Measurements from ENCODE around the gene GDPD4.

The GDPD4 gene

GRCh38 chr11:77301510-77301909, at the start of gene GDPD4:
TSS of gene GDPD4 (minus strand) at chr11:77301686. CDS start at chr11:77285137, 16,549 bp downstream.
- TF ChIP-seq, protein P1, sequence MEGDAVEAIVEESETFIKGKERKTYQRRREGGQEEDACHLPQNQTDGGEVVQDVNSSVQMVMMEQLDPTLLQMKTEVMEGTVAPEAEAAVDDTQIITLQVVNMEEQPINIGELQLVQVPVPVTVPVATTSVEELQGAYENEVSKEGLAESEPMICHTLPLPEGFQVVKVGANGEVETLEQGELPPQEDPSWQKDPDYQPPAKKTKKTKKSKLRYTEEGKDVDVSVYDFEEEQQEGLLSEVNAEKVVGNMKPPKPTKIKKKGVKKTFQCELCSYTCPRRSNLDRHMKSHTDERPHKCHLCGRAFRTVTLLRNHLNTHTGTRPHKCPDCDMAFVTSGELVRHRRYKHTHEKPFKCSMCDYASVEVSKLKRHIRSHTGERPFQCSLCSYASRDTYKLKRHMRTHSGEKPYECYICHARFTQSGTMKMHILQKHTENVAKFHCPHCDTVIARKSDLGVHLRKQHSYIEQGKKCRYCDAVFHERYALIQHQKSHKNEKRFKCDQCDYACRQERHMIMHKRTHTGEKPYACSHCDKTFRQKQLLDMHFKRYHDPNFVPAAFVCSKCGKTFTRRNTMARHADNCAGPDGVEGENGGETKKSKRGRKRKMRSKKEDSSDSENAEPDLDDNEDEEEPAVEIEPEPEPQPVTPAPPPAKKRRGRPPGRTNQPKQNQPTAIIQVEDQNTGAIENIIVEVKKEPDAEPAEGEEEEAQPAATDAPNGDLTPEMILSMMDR (conservative IDR thresholded peaks at IDR 0.05; ENCODE audit: low read depth, low read length), result no peak
- no peak within 1 kb of the TSS for H3K4me3 ChIP-seq (ENCODE audit: low read length)
- DNase-seq (ENCODE audit: low read depth), result no peak

- no peak for DNase-seq (ENCODE audit: low read depth)
- TF ChIP-seq, protein P1 (conservative IDR thresholded peaks at IDR 0.05; ENCODE audit: low read depth, low read length), result no peak
- no peak overlapping the region for H3K4me3 ChIP-seq (ENCODE audit: low read length)
These were observed 46.5 kb upstream of the GDPD4 start for GRCh38 chr11:77347948-77348347.

DNA sequence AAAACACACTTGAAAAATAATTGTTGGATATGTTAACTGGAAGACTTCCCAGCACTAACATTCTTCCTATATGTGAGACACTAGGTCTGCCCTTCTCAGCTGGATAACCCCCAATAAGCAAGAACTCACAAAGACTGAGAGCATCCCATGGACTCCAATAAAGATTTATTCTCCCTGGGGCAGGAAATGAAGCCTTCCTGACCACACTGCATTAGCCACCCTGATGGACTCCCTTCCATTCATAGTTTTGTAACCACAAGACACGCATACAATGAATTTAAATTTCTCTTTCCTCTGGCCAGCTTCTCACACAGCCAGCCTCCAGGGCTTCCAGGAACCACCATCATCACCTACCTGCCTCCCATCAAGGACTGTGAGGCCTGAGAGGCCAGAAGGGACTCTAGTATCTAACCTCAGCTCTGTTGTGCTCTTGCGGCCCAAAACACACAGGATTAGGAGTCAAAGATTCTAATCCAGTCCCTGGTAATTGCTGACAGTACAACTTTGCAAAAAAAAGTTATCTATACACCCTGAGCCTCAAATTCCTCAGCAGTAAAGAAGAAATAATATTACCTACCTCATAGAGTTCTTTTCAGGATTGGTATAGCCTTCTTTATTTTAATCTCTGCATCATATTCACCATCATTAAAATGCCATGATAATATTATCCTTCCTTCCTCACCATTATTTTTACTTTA, 45.6 kb upstream of the GDPD4 start:
- TF ChIP-seq, protein P1 (conservative IDR thresholded peaks at IDR 0.05; ENCODE audit: low read depth, low read length), result no peak
- H3K4me3 ChIP-seq (ENCODE audit: low read length), result no peak overlapping the region
- no peak for DNase-seq (ENCODE audit: low read depth)

DNA sequence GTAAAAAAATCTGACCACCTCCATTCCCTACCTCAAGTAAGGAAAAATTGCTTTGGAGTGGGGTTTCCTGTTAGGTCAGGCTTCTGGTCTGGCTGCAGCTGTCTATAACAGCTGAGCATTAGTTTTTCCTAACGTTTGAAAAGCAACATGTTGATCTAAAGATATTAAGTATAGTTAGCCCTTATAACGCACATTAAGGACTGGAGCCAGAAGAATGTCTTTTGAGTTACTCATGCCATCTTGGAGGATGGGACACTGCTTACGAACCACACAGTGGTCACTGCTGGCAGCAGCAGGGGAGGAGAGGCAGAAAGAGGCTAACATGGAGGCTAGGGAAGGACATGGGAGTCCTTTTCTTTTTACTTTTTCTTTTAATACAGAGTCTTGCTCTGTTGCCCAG, 44.1 kb upstream of the GDPD4 start:
- TF ChIP-seq, protein P1 (conservative IDR thresholded peaks at IDR 0.05; ENCODE audit: low read depth, low read length), result no peak
- no peak overlapping the region for H3K4me3 ChIP-seq (ENCODE audit: low read length)
- no peak for DNase-seq (ENCODE audit: low read depth)

DNA sequence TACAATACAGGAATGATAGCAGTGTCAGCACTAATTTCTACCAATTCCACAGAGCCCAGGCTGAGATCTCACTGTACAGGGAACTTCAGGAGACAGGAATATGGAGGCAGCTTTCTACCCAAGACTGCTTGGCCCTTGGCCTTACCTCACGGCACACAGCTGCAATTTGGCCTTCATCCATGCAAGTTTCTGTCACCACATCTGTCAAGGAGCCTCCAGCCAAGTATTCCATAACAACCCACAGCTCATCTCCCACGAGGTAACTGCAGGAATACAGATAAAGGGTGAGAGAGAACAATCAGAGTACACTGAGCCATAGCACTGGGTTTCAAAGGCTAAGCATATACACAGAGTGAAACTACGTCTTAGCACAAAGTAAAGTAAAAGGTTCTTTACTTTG, 39.0 kb upstream of the GDPD4 start:
- TF ChIP-seq, protein P1 (conservative IDR thresholded peaks at IDR 0.05; ENCODE audit: low read depth, low read length), result no peak
- no peak overlapping the region for H3K4me3 ChIP-seq (ENCODE audit: low read length)
- no peak for DNase-seq (ENCODE audit: low read depth)

- TF ChIP-seq, protein P1 (conservative IDR thresholded peaks at IDR 0.05; ENCODE audit: low read depth, low read length), result no peak
- no peak for DNase-seq (ENCODE audit: low read depth)
- H3K4me3 ChIP-seq (ENCODE audit: low read length), result no peak overlapping the region
These were observed 30.8 kb upstream of the GDPD4 start for GRCh38 chr11:77332259-77332658.

DNA sequence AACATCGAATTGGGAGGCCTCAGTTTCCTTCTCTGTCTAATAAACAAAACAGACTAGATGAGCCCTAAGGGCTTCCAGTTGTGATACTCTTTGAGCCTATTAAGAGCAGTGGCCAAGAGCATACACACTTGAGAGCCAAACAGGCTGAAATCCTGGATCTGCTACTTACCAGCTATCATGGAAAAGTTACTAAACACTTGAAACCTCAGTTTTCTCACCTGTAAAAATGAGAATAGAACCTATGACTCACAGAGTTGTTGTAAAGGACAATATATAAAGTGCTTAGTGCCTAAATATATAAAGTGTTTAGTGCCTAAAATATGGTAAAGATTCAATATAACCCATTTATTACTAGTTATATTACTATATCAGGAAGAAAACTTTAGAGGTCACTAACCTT, 23.7 kb upstream of the GDPD4 start:
- no peak for DNase-seq (ENCODE audit: low read depth)
- TF ChIP-seq, protein P1 (conservative IDR thresholded peaks at IDR 0.05; ENCODE audit: low read depth, low read length), result no peak
- H3K4me3 ChIP-seq (ENCODE audit: low read length), result no peak overlapping the region

Measured in retinal pigment epithelial cell (primary cell).